GM23248 (cell line): ENCODE results near the gene ENPP4.

Source experiments
- EZH2 ChIP-seq: fragments of 200-600 bp; sonication (generic); IDR thresholded peaks from 2 replicates; pipeline ENCODE4 v1.6.1; 2018; ENCODE audit warnings: antibody characterized with exemption, mild to moderate bottlenecking; ENCODE audit not compliant: insufficient read depth, poor library complexity, severe bottlenecking
- EZH2phosphoT487 ChIP-seq: fragments of 200-600 bp; sonication (generic); IDR thresholded peaks from 2 replicates; pipeline ENCODE4 v1.6.1; 2018; ENCODE audit warnings: antibody characterized with exemption, moderate library complexity, mild to moderate bottlenecking, low read depth; ENCODE audit not compliant: insufficient read depth

DNA sequence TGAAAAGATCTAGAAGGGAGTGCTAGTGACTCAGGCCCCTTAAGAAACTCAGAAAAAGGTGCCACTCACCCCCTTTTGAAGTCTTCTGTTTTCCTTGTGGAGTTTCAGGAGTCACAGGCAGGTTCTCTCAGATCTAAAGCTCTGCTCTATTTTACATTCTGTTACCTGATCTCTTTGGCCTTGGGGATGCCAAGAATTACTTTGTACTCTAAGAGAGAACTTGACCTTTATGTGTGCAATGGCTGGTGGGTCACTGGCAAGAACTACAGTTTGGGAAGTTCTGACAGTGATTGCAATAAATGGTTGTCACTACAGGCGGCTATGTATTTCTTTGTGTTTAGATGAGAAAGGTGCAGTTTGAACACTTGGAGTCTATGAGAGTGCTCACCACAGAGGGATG lies 24.2 kb upstream of the ENPP4 start:
- TF ChIP-seq EZH2 = no peak
- no peak for TF ChIP-seq EZH2phosphoT487
